Measurements from ENCODE around the gene CD300LB. TPM values are rescaled to one million over a fixed set of nuclear protein-coding genes. Genes with fewer than 3 reads are reported as not detected.

CD300LB gene
- total and polyA plus RNA-seq, 10 of the 15 experiments (the other 5 are each of a cell fraction or from before 2014, with no cell fraction given): 0.08 to 0.57 (median 0.25) TPM; not detected in 4

DNA sequence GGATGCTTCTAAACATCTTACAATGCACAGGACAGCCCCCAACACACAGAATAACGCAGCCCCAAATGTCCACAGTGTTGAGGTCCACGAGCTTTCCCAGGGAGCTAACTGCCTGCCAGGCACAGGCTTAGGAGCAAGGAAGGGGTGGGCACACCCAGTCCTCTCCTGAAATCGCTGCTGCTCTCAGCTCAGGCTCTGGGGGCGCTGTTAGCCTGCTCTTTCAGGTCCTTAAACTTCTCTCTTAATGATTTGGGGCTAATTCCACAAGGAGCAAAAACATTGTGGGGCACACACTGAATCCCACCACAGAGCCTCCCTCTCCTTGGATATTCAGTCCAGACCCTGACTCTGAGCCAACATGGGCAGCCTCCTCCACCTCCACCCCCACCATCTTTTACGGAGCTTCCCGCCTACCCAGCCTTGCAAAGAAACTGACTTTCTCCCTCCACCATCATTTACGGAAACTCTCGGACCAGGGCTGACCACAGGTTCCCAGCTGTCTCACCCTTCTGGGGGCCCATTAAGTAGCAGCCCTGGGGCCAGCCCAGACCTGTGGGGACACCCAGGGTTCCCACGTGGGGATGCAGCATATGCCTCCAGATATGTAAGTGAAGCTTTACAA, 35.0 kb upstream of the CD300LB start:
- H3K36me3 ChIP-seq (ENCODE audit: control insufficient read depth in 2 of 2, insufficient read depth in 2 of 2, low read length in 1 of 2): no peaks in the 10 kb centered on the region
- ChIA-PET CTCF (interaction anchor here (0.5 to 3.8 kb wide), 29 partner anchors 11 to 446 kb away, joined by 3 to 34 read pairs (median 5); partner anchors contain the start of genes CD300LD, GPR142, MRPL58 and RAB37), SMC1A (ENCODE audit: uncharacterized antibody, unreplicated experiment) (interaction anchor here (1.0 to 2.4 kb wide), 5 partner anchors 36 to 171 kb away, joined by 3 to 11 read pairs (median 4); partner anchors contain the start of gene RAB37), RAD21 (ENCODE audit: unreplicated experiment) (interaction anchor here (0.6 to 2.8 kb wide), 8 partner anchors 15 to 208 kb away, joined by 3 to 17 read pairs (median 4); no protein-coding TSS in a partner anchor), POLR2A (no interaction called here)
- WGBS (ENCODE audit: insufficient coverage, insufficient replicate concordance, low lambda C conversion rate, missing lambda C conversion rate): 37% methylated on average over 9 of the region's 9 CpGs
- no TSS peak for BruUV-seq (replicated peaks)
- TF ChIP-seq SMC3 (IDR thresholded peaks at IDR 0.05; ENCODE audit: borderline replicate concordance, low read length) (peak; percentile 33; the same call in 1 of the 2 replicates), FOS (IDR thresholded peaks at IDR 0.05; ENCODE audit: borderline replicate concordance, extremely low read depth, insufficient read length) (no peak), RAD21 (IDR thresholded peaks at IDR 0.05; ENCODE audit: insufficient read depth, low read depth, low read length) (peak; percentile 71), CTCF (IDR thresholded peaks at IDR 0.05 in 2 of 3, conservative IDR thresholded peaks at IDR 0.05 in 1 of 3; ENCODE audit: control insufficient read depth in 2 of 3, extremely low read depth in 1 of 3, insufficient read depth in 1 of 3, low read depth in 3 of 3, low read length in 3 of 3) (peak; percentile 66 to 78 (median 74))
- no peak overlapping the region for H3K4me3 ChIP-seq
- FAIRE-seq (no peak), ATAC-seq (peak; percentile 86), DNase-seq (ENCODE audit: low read depth, low spot score) (no peak)
- no peak overlapping the region for H3K9ac ChIP-seq (ENCODE audit: control insufficient read depth, insufficient read depth, low read length)
- H3K4me2 ChIP-seq (ENCODE audit: control insufficient read depth, insufficient read depth): no peak overlapping the region
- in situ Hi-C loops (cut with MboI) (no loop called here), intact Hi-C loops (cut with micrococcal nuclease; ENCODE audit: unreplicated experiment) (loop anchor here (2.0 to 5.0 kb wide), 2 partner anchors 81 to 171 kb away; partner anchors contain the start of gene RAB37)
- no peaks in the 10 kb centered on the region for H3K9me3 ChIP-seq (replicated peaks; ENCODE audit: control insufficient read depth, insufficient read depth, low read length)
- H2AFZ ChIP-seq (ENCODE audit: control insufficient read depth, low read depth, low read length): no peak overlapping the region
- peaks cover 1 to 3% of the 10 kb centered on the region in 2 experiments; a peak in 3 of 4 replicates for H3K27me3 ChIP-seq (replicated peaks in 1 of 2; ENCODE audit: control insufficient read depth in 2 of 2, insufficient read depth in 2 of 2, low read length in 1 of 2)
- H4K20me1 ChIP-seq (ENCODE audit: control insufficient read depth, insufficient read depth): no peaks in the 10 kb centered on the region
- H3K79me2 ChIP-seq (ENCODE audit: control insufficient read depth, insufficient read depth, low read length): no peaks in the 10 kb centered on the region
- H3K4me1 ChIP-seq (ENCODE audit: control insufficient read depth, insufficient read depth, low read length): no peaks in the 10 kb centered on the region
- no peak overlapping the region for H3K27ac ChIP-seq (ENCODE audit: control insufficient read depth, insufficient read depth)

All from GM12878 (cell line).